ENCODE data around the gene CHN2.

CHN2 gene

GRCh38 chr7:29480934-29481651, 286.5 kb downstream of the CHN2 start:
- Mint-ChIP-seq H3K9me3 (no peaks in the 10 kb centered on the region), H3K4me3 (no peak overlapping the region), H3K27me3 (ENCODE audit: low read depth) (no peaks in the 10 kb centered on the region), H3K36me3 (ENCODE audit: low read depth) (no peaks in the 10 kb centered on the region), H3K4me1 (ENCODE audit: low read depth) (no peaks in the 10 kb centered on the region), H3K27ac (no peak overlapping the region)
- no peak for DNase-seq (ENCODE audit: low spot score)

GRCh38 chr7:29482056-29482455, 287.5 kb downstream of the CHN2 start:
- Mint-ChIP-seq H3K4me1 (ENCODE audit: low read depth) (no peaks in the 10 kb centered on the region), H3K27ac (no peak overlapping the region), H3K4me3 (no peak overlapping the region), H3K36me3 (ENCODE audit: low read depth) (no peaks in the 10 kb centered on the region), H3K27me3 (ENCODE audit: low read depth) (peaks cover 3% of the 10 kb centered on the region), H3K9me3 (no peaks in the 10 kb centered on the region)
- DNase-seq (ENCODE audit: low spot score): no peak

GRCh38 chr7:29483219-29484104, 288.9 kb downstream of the CHN2 start:
- H3K36me3 Mint-ChIP-seq (ENCODE audit: low read depth): no peaks in the 10 kb centered on the region

GRCh38 chr7:29484280-29484679, 289.7 kb downstream of the CHN2 start:
- Mint-ChIP-seq H3K36me3 (ENCODE audit: low read depth) (no peaks in the 10 kb centered on the region), H3K4me3 (no peak overlapping the region)

More at GRCh38 chr7:29483219-29484104, 288.9 kb downstream of the CHN2 start:
- Mint-ChIP-seq H3K9me3 (no peaks in the 10 kb centered on the region), H3K27me3 (ENCODE audit: low read depth) (peaks cover 3% of the 10 kb centered on the region), H3K4me3 (no peak overlapping the region), H3K4me1 (ENCODE audit: low read depth) (no peaks in the 10 kb centered on the region), H3K27ac (no peak overlapping the region)
- DNase-seq (ENCODE audit: low spot score): no peak

GRCh38 chr7:29485339-29486190, 291.0 kb downstream of the CHN2 start:
- H3K27me3 Mint-ChIP-seq (ENCODE audit: low read depth): peaks cover 3% of the 10 kb centered on the region
- H3K4me1 Mint-ChIP-seq (ENCODE audit: low read depth): no peaks in the 10 kb centered on the region
- H3K9me3 Mint-ChIP-seq: no peaks in the 10 kb centered on the region
- H3K27ac Mint-ChIP-seq: no peak overlapping the region
- DNase-seq (ENCODE audit: low spot score): no peak
- H3K36me3 Mint-ChIP-seq (ENCODE audit: low read depth): no peaks in the 10 kb centered on the region
- H3K4me3 Mint-ChIP-seq: no peak overlapping the region

More at GRCh38 chr7:29484280-29484679, 289.7 kb downstream of the CHN2 start:
- Mint-ChIP-seq H3K4me1 (ENCODE audit: low read depth) (no peaks in the 10 kb centered on the region), H3K27me3 (ENCODE audit: low read depth) (peaks cover 3% of the 10 kb centered on the region), H3K9me3 (no peaks in the 10 kb centered on the region), H3K27ac (no peak overlapping the region)
- DNase-seq (ENCODE audit: low spot score): no peak

- Mint-ChIP-seq H3K9me3 (no peaks in the 10 kb centered on the region), H3K4me3 (no peak overlapping the region), H3K36me3 (ENCODE audit: low read depth) (no peaks in the 10 kb centered on the region), H3K27me3 (ENCODE audit: low read depth) (peaks cover 3% of the 10 kb centered on the region), H3K4me1 (ENCODE audit: low read depth) (no peaks in the 10 kb centered on the region), H3K27ac (no peak overlapping the region)
- no peak for DNase-seq (ENCODE audit: low spot score)
Observed at GRCh38 chr7:29486191-29486700, 291.7 kb downstream of the CHN2 start.

GRCh38 chr7:29487424-29487823, 292.8 kb downstream of the CHN2 start:
- Mint-ChIP-seq H3K27ac (no peak overlapping the region), H3K4me1 (ENCODE audit: low read depth) (no peaks in the 10 kb centered on the region), H3K4me3 (no peak overlapping the region), H3K9me3 (no peaks in the 10 kb centered on the region), H3K36me3 (ENCODE audit: low read depth) (no peaks in the 10 kb centered on the region), H3K27me3 (ENCODE audit: low read depth) (peaks cover 3% of the 10 kb centered on the region)
- no peak for DNase-seq (ENCODE audit: low spot score)

- no peaks in the 10 kb centered on the region for H3K9me3 Mint-ChIP-seq
- DNase-seq (ENCODE audit: low spot score): no peak
- no peak overlapping the region for H3K4me3 Mint-ChIP-seq
- H3K36me3 Mint-ChIP-seq (ENCODE audit: low read depth): no peaks in the 10 kb centered on the region
- no peak overlapping the region for H3K27ac Mint-ChIP-seq
- peaks cover 3% of the 10 kb centered on the region for H3K27me3 Mint-ChIP-seq (ENCODE audit: low read depth)
- no peaks in the 10 kb centered on the region for H3K4me1 Mint-ChIP-seq (ENCODE audit: low read depth)
Observed at GRCh38 chr7:29488203-29488970, 293.8 kb downstream of the CHN2 start.

GRCh38 chr7:29488977-29489376, 294.4 kb downstream of the CHN2 start:
- peaks cover 3% of the 10 kb centered on the region for H3K27me3 Mint-ChIP-seq (ENCODE audit: low read depth)
- H3K4me3 Mint-ChIP-seq: no peak overlapping the region
- no peak for DNase-seq (ENCODE audit: low spot score)
- H3K27ac Mint-ChIP-seq: no peak overlapping the region
- H3K9me3 Mint-ChIP-seq: no peaks in the 10 kb centered on the region
- H3K36me3 Mint-ChIP-seq (ENCODE audit: low read depth): no peaks in the 10 kb centered on the region
- no peaks in the 10 kb centered on the region for H3K4me1 Mint-ChIP-seq (ENCODE audit: low read depth)

- Mint-ChIP-seq H3K36me3 (ENCODE audit: low read depth) (no peaks in the 10 kb centered on the region), H3K9me3 (no peaks in the 10 kb centered on the region), H3K27me3 (ENCODE audit: low read depth) (peaks cover 3% of the 10 kb centered on the region), H3K27ac (no peak overlapping the region), H3K4me1 (ENCODE audit: low read depth) (no peaks in the 10 kb centered on the region), H3K4me3 (no peak overlapping the region)
- DNase-seq (ENCODE audit: low spot score): no peak
Observed at GRCh38 chr7:29490094-29490607, 295.6 kb downstream of the CHN2 start.

GRCh38 chr7:29494350-29494749, 299.8 kb downstream of the CHN2 start:
- DNase-seq (ENCODE audit: low spot score): no peak
- Mint-ChIP-seq H3K4me1 (ENCODE audit: low read depth) (no peaks in the 10 kb centered on the region), H3K36me3 (ENCODE audit: low read depth) (no peaks in the 10 kb centered on the region), H3K27me3 (ENCODE audit: low read depth) (no peaks in the 10 kb centered on the region), H3K27ac (no peak overlapping the region), H3K4me3 (no peak overlapping the region), H3K9me3 (no peaks in the 10 kb centered on the region)

- Mint-ChIP-seq H3K27ac (no peak overlapping the region), H3K27me3 (ENCODE audit: low read depth) (no peaks in the 10 kb centered on the region), H3K4me3 (no peak overlapping the region), H3K36me3 (ENCODE audit: low read depth) (no peaks in the 10 kb centered on the region), H3K9me3 (no peaks in the 10 kb centered on the region), H3K4me1 (ENCODE audit: low read depth) (no peaks in the 10 kb centered on the region)
- no peak for DNase-seq (ENCODE audit: low spot score)
Observed at GRCh38 chr7:29495653-29496052, 301.1 kb downstream of the CHN2 start.

All from T-helper 2 cell treated with Interferon-gamma antibody and Interleukin-4, amounts not matched to agents 5 μg/mL and 100 μg/mL, for 36 hours (primary cell).